K562 (cell line): ENCODE results near the gene ITSN1. TPM values are rescaled to one million over a fixed set of nuclear protein-coding genes. Genes with fewer than 3 reads are reported as not detected.
A peak's percentile ranks its signal among the peaks of the same experiment; 100 is the strongest.

Experiments
- ARID2 ChIP-seq: fragments of 450-650 bp; IDR thresholded peaks from 2 replicates; pipeline ENCODE4 v1.6.1; 2017; ENCODE audit warnings: antibody characterized with exemption, mild to moderate bottlenecking
- CGGBP1 ChIP-seq: fragments of 250-450 bp; sonication (Bioruptor Pico); IDR thresholded peaks from 2 replicates; pipeline ENCODE4 v1.9.0; 2021; ENCODE audit warnings: mild to moderate bottlenecking
- CREM ChIP-seq: IDR thresholded peaks from 2 replicates; pipeline ENCODE4 v1.6.1; 2014; ENCODE audit warnings: antibody characterized with exemption, low read depth
- CTCF ChIP-seq, 3 experiments: IDR thresholded peaks in 2 of 3; conservative IDR thresholded peaks in 1 of 3; 2 replicates each; pipeline ENCODE4 v1.5.1; 2011 to 2012; ENCODE audit warnings: low read length in 3 of 3, mild to moderate bottlenecking in 3 of 3, control low read depth in 2 of 3, improper control_type of control experiment in 1 of 3, inconsistent platforms in 1 of 3, low read depth in 1 of 3, mixed read lengths in 1 of 3, moderate library complexity in 1 of 3; ENCODE audit not compliant: insufficient read depth in 2 of 3
- DEAF1 ChIP-seq: fragments of 450-650 bp; formaldehyde crosslinking; IDR thresholded peaks from 2 replicates; pipeline ENCODE4 v1.4.0; 2020; ENCODE audit warnings: mild to moderate bottlenecking, moderate library complexity
- DIDO1 ChIP-seq: fragments of 450-650 bp; IDR thresholded peaks from 2 replicates; pipeline ENCODE4 v1.6.1; 2016; ENCODE audit warnings: low read depth, missing biosample characterization, missing genetic modification characterization
- ELK3 ChIP-seq: fragments of 450-650 bp; formaldehyde crosslinking; IDR thresholded peaks from 2 replicates; pipeline ENCODE4 v1.4.0; 2020; ENCODE audit warnings: mild to moderate bottlenecking
- HBP1 ChIP-seq: fragments of 450-650 bp; formaldehyde crosslinking; IDR thresholded peaks from 2 replicates; pipeline ENCODE4 v1.4.0; 2022; ENCODE audit warnings: missing genetic modification characterization
- IFI16 ChIP-seq: fragments of 250-450 bp; sonication (Bioruptor Pico); IDR thresholded peaks from 2 replicates; pipeline ENCODE4 v2.1.2; 2022; ENCODE audit warnings: mild to moderate bottlenecking, inconsistent platforms
- MXD1 ChIP-seq: fragments of 250-450 bp; sonication (Bioruptor Pico); IDR thresholded peaks from 2 replicates; pipeline ENCODE4 v1.8.0; 2021; ENCODE audit warnings: borderline replicate concordance, mild to moderate bottlenecking, moderate library complexity; ENCODE audit not compliant: poor library complexity, severe bottlenecking
- SMAD4 ChIP-seq: fragments of 250-450 bp; sonication (Bioruptor Pico); conservative IDR thresholded peaks from 2 replicates; pipeline ENCODE4 v1.8.0; 2021; ENCODE audit warnings: inconsistent platforms, mild to moderate bottlenecking, moderate library complexity
- SUPT5H ChIP-seq: fragments of 450-650 bp; IDR thresholded peaks from 2 replicates; pipeline ENCODE4 v1.6.1; 2016
- TAF7 ChIP-seq: fragments of 450-650 bp; IDR thresholded peaks from 2 replicates; pipeline ENCODE4 v1.6.1; 2016; ENCODE audit warnings: missing genetic modification characterization, missing compliant biosample characterization
- XRCC3 ChIP-seq: fragments of 450-650 bp; IDR thresholded peaks from 2 replicates; pipeline ENCODE4 v1.6.1; 2017; ENCODE audit warnings: mild to moderate bottlenecking, moderate library complexity
- ZNF639 ChIP-seq, 2 experiments: fragments of 200-800 bp in 1 of 2; sonication (Bioruptor generic) in 1 of 2; sonication (generic) in 1 of 2; formaldehyde crosslinking in 1 of 2; IDR thresholded peaks in 1 of 2; conservative IDR thresholded peaks in 1 of 2; 2 replicates each; pipeline versions ENCODE4 v1.5.0 to v1.6.1; 2016 to 2020; ENCODE audit warnings: missing compliant biosample characterization in 1 of 2, missing genetic modification characterization in 1 of 2, missing genetic modification reagents in 1 of 2
- ZNF655 ChIP-seq: fragments of 250-450 bp; sonication (Bioruptor Pico); IDR thresholded peaks from 2 replicates; pipeline ENCODE4 v1.5.0; 2021
- polyA plus RNA-seq, 8 experiments: library from polyadenylated mRNA; depleted of rRNA in 4 of 8; stranded (reverse) in 5 of 8; unstranded in 3 of 8; fragments of >200 nt; fragmentation: Nextera tagmentation in 2 of 8; fragmentation: Illumina TruSeq in 1 of 8; extraction: Ambion mirVana in 2 of 8; extraction: Trizol in 1 of 8; gene quantifications; 2 replicates each; pipeline versions ENCODE4 v1.2.1 to v1.2.3, GENCODE V29; 2011 to 2014; ENCODE audit warnings: inconsistent platforms in 1 of 8, missing spikeins in 1 of 8
- total RNA-seq, 7 experiments: library from RNA; depleted of rRNA in 6 of 7; stranded (reverse); fragments of >200 nt in 6 of 7; fragmentation: Illumina TruSeq in 2 of 7; extraction: Trizol in 2 of 7; gene quantifications; 2 replicates each; pipeline versions ENCODE4 v1.2.1 to v1.2.3, GENCODE V29; 2011 to 2021; ENCODE audit warnings: low replicate concordance in 1 of 7

Gene ITSN1
- total and polyA plus RNA-seq, 9 of the 15 experiments (the other 6 are each of a cell fraction or from before 2014, with no cell fraction given), result 1.1 to 12.6 (median 4.8) TPM

- TF ChIP-seq MXD1 (CRISPR knock-in tag) (no peak), TAF7 (peak; percentile 91), SMAD4 (CRISPR knock-in tag) (no peak; the same call in 1 of the 2 replicates), CTCF (IDR thresholded peaks at IDR 0.05 in 2 of 3, conservative IDR thresholded peaks at IDR 0.05 in 1 of 3; ENCODE audit: insufficient read depth in 2 of 3, low read depth in 1 of 3, low read length in 3 of 3) (no peak; a peak in 1 of 6 replicates), ARID2 (no peak), ZNF639 (CRISPR knock-in tag; conservative IDR thresholded peaks at IDR 0.05 in 1 of 2, IDR thresholded peaks at IDR 0.05 in 1 of 2) (0 out of 4 replicates have a peak, but pooled peaks of 1 of the 2 experiments have one; percentile 38), DEAF1 (CRISPR knock-in tag) (0 out of 2 replicates have a peak, but pooled peaks have one; percentile 26), HBP1 (peak; percentile 68; the same call in 1 of the 2 replicates), CREM (peak; percentile 88), XRCC3 (no peak), IFI16 (CRISPR knock-in tag) (no peak), CGGBP1 (CRISPR knock-in tag) (no peak), DIDO1 (0 out of 2 replicates have a peak, but pooled peaks have one; percentile 39), ELK3 (CRISPR knock-in tag) (no peak), ZNF655 (no peak), SUPT5H (peak; percentile 99)
Measured at GRCh38 chr21:33915368-33916199, 273.3 kb downstream of the ITSN1 start, which contains the start of gene ATP5PO (continued).
